ENCODE results near the gene TBC1D22A.

DNA sequence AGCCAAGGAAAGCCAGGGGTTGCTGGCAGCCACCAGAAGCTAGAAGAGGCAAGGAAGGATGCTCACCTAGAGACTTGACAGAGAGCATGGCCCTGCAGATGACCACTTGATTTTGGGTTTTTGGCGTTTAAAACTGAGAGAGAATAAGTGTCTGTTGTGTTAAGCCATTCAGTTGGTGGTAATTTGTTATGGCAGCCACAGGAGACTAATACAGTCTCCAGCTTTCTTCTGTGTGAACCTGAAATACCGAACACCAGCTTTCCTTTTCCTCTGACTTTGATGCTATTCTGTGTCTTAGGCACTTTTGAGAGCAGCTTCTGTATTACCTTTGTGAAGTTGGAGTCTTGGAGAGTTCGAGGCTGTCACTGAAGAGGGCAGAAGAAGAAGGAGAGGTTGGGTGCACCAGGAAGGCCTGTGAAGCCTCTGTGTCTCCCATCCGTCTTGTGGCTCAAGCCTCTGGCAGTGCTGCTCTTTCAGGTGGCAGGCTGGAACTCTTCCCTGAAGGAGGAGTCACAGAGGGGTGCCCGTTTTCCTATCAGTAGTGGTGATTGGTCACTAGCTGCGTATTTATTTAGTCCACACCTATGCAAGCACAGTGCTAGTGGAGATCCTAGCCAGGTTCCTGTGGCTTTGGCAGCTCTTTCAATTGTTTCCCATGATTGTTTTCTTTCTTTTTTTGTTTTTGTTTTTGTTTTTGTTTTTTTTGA is 2.5 kb downstream of the TBC1D22A start:
- TF ChIP-seq, protein P1, sequence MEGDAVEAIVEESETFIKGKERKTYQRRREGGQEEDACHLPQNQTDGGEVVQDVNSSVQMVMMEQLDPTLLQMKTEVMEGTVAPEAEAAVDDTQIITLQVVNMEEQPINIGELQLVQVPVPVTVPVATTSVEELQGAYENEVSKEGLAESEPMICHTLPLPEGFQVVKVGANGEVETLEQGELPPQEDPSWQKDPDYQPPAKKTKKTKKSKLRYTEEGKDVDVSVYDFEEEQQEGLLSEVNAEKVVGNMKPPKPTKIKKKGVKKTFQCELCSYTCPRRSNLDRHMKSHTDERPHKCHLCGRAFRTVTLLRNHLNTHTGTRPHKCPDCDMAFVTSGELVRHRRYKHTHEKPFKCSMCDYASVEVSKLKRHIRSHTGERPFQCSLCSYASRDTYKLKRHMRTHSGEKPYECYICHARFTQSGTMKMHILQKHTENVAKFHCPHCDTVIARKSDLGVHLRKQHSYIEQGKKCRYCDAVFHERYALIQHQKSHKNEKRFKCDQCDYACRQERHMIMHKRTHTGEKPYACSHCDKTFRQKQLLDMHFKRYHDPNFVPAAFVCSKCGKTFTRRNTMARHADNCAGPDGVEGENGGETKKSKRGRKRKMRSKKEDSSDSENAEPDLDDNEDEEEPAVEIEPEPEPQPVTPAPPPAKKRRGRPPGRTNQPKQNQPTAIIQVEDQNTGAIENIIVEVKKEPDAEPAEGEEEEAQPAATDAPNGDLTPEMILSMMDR (IDR thresholded peaks at IDR 0.05; ENCODE audit: low read length): no peak
- no peak for TF ChIP-seq EZH2 (optimal IDR thresholded peaks at IDR 0.05; ENCODE audit: low read depth, low read length)
